HL-60 (cell line): ENCODE results near the gene PASK.

Experiments used
- DNase-seq, 2 experiments: peaks; one replicate each; pipeline ENCODE4 v3.0.0-alpha.2; 2010 to 2020; ENCODE audit warnings: low read depth in 1 of 2, low spot score in 1 of 2
- H3K27ac ChIP-seq: fragments of 250-450 bp; sonication (Bioruptor Pico); replicated peaks from 2 replicates; pipeline ENCODE4 v1.5.1; 2020; ENCODE audit warnings: mild to moderate bottlenecking, moderate library complexity
- H3K27me3 ChIP-seq: fragments of 250-450 bp; sonication (Bioruptor Pico); 2 replicates; pipeline ENCODE4 v1.5.1; 2021; ENCODE audit warnings: mild to moderate bottlenecking, moderate library complexity; ENCODE audit not compliant: insufficient read depth, poor library complexity, severe bottlenecking
- H3K4me3 ChIP-seq: replicated peaks from 2 replicates; pipeline ENCODE4 v1.5.1; 2011; ENCODE audit warnings: mild to moderate bottlenecking, control low read depth, low read length; ENCODE audit not compliant: insufficient read depth
- CTCF ChIP-seq: IDR thresholded peaks from one replicate; pipeline ENCODE4 v1.5.1; 2011; ENCODE audit warnings: low read length, control low read depth, inconsistent platforms; ENCODE audit not compliant: insufficient read depth
- GABPA ChIP-seq: IDR thresholded peaks from 2 replicates; pipeline ENCODE4 v1.6.1; 2012; ENCODE audit warnings: low read depth
- POLR2AphosphoS5 ChIP-seq: IDR thresholded peaks from 2 replicates; pipeline ENCODE4 v1.6.1; 2012; ENCODE audit warnings: low read depth
- REST ChIP-seq: IDR thresholded peaks from 2 replicates; pipeline ENCODE4 v1.6.1; 2012; ENCODE audit warnings: low read depth; ENCODE audit not compliant: insufficient replicate concordance
- SPI1 ChIP-seq: IDR thresholded peaks from 2 replicates; pipeline ENCODE4 v1.6.1; 2012; ENCODE audit warnings: low read depth, mild to moderate bottlenecking, borderline replicate concordance

The PASK gene

GRCh38 chr2:241061275-241061674 is 88.0 kb downstream of the PASK start:
- DNase-seq = no peak
- TF ChIP-seq POLR2AphosphoS5 (no peak), REST (no peak), CTCF (no peak), SPI1 (no peak), GABPA (no peak)
- H3K27me3 ChIP-seq = peaks cover 2% of the 10 kb centered on the region
- no peak overlapping the region for H3K27ac ChIP-seq
- no peak overlapping the region for H3K4me3 ChIP-seq
